OCI-LY1 (cell line): ENCODE data around the gene CDH4.

Source experiments
- EZH2 ChIP-seq: fragments of 200-600 bp; sonication (generic), shearing (Covaris generic); IDR thresholded peaks from 2 replicates; pipeline ENCODE4 v1.8.0; 2017; ENCODE audit warnings: borderline replicate concordance, mixed run types, mild to moderate bottlenecking, antibody characterized with exemption, low read length, moderate library complexity, mixed read lengths
- TF ChIP-seq, protein P1 (sequence below): fragments of 200-600 bp; sonication (generic), shearing (Covaris generic); IDR thresholded peaks from 2 replicates; pipeline ENCODE4 v1.5.1; 2017; ENCODE audit warnings: mild to moderate bottlenecking, antibody characterized with exemption, low read length, moderate library complexity, mixed read lengths

DNA sequence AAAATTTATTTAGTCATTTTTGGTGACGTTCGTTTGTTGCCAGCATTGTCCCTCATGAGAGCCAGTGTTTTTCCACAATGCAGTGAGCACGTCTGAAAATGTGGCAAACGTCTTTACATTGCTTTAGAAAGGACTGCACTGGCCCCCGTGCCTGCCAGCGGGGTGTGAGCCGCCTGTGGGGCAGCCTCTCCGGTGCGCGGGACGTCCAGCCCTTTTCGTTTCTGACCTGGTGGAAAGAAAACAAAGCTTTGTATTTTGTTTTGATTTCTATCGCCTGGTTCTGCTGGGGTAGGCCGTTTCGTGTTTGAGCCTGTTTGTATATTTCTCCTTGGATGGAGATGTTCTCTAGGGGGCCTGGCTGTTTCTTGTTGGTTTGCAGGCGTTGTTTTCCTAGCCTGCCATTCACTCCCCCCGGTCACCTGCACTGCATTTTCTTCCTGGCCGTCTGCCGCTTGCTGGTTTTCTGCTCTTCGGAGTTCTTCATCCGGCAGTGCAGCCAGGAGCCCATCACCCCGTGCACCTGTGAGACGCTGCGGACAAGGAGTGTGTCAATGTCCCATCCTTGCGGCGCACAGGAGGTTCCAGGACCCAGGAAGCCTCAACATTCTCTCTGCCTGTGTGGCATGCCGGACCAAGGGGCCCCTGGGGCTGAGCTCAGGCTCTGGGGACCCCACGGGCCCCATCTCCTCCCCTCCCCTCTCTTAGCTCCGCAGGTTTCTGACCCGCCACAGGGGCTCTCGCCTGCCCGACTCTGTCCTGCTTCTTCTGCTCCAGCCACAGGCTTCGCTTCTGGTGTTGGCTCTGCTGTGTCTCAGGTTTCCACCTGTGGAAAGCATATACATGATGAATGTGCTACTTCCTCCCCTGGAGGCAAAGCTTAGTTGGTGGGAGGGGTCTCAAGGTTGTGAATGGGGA is 100.5 kb downstream of the CDH4 start:
- TF ChIP-seq, protein P1, sequence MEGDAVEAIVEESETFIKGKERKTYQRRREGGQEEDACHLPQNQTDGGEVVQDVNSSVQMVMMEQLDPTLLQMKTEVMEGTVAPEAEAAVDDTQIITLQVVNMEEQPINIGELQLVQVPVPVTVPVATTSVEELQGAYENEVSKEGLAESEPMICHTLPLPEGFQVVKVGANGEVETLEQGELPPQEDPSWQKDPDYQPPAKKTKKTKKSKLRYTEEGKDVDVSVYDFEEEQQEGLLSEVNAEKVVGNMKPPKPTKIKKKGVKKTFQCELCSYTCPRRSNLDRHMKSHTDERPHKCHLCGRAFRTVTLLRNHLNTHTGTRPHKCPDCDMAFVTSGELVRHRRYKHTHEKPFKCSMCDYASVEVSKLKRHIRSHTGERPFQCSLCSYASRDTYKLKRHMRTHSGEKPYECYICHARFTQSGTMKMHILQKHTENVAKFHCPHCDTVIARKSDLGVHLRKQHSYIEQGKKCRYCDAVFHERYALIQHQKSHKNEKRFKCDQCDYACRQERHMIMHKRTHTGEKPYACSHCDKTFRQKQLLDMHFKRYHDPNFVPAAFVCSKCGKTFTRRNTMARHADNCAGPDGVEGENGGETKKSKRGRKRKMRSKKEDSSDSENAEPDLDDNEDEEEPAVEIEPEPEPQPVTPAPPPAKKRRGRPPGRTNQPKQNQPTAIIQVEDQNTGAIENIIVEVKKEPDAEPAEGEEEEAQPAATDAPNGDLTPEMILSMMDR, result no peak
- no peak for TF ChIP-seq EZH2
